GM19452 (cell line): ENCODE data around the gene PPM1M.

Source experiments
- ATAC-seq: cut with Tn5 transposase; IDR thresholded peaks from one replicate; pipeline ENCODE4 v1.9.1; 2021; ENCODE audit not compliant: unreplicated experiment

The PPM1M gene

GRCh38 chr3:52215351-52215750, 30.2 kb upstream of the PPM1M start:
- ATAC-seq = no peak

- ATAC-seq = no peak
These were observed 28.8 kb upstream of the PPM1M start for GRCh38 chr3:52216585-52217408.

- ATAC-seq = no peak
These were observed 28.2 kb upstream of the PPM1M start for GRCh38 chr3:52217409-52217805.

GRCh38 chr3:52218026-52218425, 27.5 kb upstream of the PPM1M start:
- no peak for ATAC-seq

- no peak for ATAC-seq
These were observed 27.1 kb upstream of the PPM1M start for GRCh38 chr3:52218454-52218853.

- no peak for ATAC-seq
These were observed 26.5 kb upstream of the PPM1M start for GRCh38 chr3:52218937-52219650.

- ATAC-seq = no peak
These were observed 25.1 kb upstream of the PPM1M start for GRCh38 chr3:52220380-52221026.

- ATAC-seq = no peak
These were observed 24.4 kb upstream of the PPM1M start for GRCh38 chr3:52221141-52221562.

GRCh38 chr3:52221563-52222318, 23.8 kb upstream of the PPM1M start:
- ATAC-seq = no peak

- ATAC-seq = no peak
These were observed 23.0 kb upstream of the PPM1M start for GRCh38 chr3:52222319-52223221.

GRCh38 chr3:52223449-52224408, 21.8 kb upstream of the PPM1M start:
- no peak for ATAC-seq

- peak; percentile 88 for ATAC-seq
These were observed 19.9 kb upstream of the PPM1M start, which contains the start of gene TLR9 for GRCh38 chr3:52225452-52226228. TLR9 (minus strand) TSS chr3:52225645; CDS start chr3:52225529, 116 bp downstream.

- ATAC-seq = no peak
These were observed 19.2 kb upstream of the PPM1M start for GRCh38 chr3:52226229-52226817.

GRCh38 chr3:52227117-52227516, 18.4 kb upstream of the PPM1M start:
- ATAC-seq = no peak

- no peak for ATAC-seq
These were observed 17.8 kb upstream of the PPM1M start for GRCh38 chr3:52227766-52228165.

GRCh38 chr3:52228266-52228665, 17.3 kb upstream of the PPM1M start:
- ATAC-seq = no peak

GRCh38 chr3:52228751-52229291, 16.7 kb upstream of the PPM1M start:
- no peak for ATAC-seq
